Middle frontal gyrus (tissue), 1 donor: ENCODE measurements around the gene STXBP1.
A peak's percentile ranks its signal among the peaks of the same experiment; 100 is the strongest.

Experiments used
- DNase-seq: peaks from one replicate; pipeline ENCODE4 v3.0.0-alpha.2; 2015; ENCODE audit warnings: low spot score; ENCODE audit errors: extremely low spot score

Gene STXBP1

DNA sequence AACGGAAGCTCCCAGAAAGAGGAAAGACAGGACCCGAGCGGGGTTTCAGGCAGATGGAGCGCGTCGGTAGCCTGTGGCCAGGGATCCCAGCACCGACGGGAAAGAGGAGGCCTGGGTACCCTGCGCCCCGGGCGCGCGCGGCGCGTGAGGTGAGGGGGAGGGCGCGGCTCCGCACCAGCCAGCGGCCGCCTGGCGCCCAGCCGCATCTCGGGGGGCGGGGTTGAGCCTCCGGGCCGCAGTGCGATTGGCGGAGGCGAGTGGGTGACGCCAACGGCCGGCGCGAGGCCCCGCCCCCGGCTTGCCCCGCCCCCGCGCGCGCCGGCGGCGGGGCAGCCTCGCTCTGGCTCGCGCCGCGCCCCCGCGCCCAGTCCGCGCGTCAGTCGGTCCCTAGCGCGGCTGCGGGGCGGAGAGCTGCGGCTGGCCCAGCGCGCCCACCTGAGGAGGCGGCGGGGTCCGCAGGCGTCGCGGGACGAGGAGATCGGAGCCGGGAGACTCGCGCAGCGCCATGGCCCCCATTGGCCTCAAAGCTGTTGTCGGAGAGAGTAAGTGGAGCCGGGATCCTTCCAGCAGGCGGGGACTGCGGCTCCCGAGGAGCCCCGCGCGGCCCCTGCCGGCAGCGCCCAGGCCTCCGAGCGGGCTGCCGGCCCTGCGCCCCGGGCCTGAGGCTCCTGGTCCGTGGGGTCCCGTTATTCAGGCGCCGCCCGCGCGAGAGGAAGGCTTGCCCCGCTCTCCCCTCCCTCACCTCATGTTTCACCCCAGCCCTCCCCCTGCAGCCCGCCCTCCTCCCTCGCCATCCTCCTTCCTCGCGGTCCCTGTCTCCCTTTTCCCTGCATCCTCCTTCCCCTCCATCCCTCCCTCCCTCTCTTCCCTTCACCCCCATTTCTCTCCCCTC lies at the start of gene STXBP1:
Gene STXBP1, plus strand, starts transcription at position 379 of the 892 bp plus-strand sequence. Its CDS starts 127 bp downstream, at position 506.
- peak; percentile 82 for DNase-seq

DNA sequence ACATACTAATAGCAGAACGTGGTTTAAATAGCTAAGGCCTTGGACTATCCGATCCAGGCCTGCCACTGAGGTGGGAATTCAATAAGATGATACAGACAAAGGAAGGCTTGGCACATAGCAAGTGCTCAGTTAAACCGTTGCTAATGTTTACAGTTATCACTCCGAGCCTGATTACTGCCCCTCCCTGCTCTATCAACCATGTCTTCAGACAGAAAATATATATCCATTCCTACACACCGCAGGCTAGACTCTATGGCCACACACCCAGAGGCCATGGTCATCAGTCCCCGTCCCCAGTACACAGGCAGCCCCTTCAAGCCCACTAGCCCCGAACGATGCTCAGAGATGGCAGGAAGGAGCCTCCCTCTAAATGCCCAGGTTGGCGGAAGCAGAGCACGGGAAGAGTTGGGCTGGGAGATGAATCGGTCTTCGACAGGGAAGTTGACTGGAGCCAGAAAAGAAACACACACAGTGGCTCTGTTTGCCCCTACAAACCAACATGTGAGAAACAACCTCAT lies 49.7 kb upstream of the STXBP1 start:
- no peak for DNase-seq

DNA sequence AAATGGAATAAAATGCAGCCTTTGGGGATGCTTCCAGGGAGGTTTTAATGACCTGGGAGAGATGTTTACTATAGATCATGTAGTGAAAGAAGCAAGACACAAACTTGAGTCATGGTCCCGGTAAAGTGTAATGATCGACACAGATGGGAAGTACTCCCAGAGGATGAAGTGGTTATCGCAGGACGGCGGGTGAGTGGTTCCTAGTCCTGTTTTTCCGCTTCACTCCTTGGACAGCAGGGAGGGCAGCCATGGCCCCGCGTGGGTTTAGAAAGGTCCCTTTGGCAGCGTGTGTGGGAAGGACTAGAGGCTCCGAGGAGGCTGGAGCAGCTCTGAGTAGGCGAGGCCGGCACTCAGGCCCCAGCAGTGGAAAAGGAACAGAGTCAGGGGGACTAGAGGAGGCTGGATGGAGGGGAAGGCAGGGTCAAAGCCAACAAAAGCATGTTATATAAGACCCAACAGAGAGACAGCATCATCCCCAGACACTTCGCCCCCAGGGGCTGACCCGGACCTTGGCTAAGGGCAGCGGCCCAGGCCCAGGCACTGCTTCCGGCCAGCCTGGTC lies 49.2 kb upstream of the STXBP1 start:
- no peak for DNase-seq

GRCh38 chr9:127563579-127563978 lies 48.5 kb upstream of the STXBP1 start:
- no peak for DNase-seq

- DNase-seq: no peak
Observed at GRCh38 chr9:127565231-127565630, 46.8 kb upstream of the STXBP1 start.

- no peak for DNase-seq
Observed at GRCh38 chr9:127566351-127567001, 45.6 kb upstream of the STXBP1 start.

DNA sequence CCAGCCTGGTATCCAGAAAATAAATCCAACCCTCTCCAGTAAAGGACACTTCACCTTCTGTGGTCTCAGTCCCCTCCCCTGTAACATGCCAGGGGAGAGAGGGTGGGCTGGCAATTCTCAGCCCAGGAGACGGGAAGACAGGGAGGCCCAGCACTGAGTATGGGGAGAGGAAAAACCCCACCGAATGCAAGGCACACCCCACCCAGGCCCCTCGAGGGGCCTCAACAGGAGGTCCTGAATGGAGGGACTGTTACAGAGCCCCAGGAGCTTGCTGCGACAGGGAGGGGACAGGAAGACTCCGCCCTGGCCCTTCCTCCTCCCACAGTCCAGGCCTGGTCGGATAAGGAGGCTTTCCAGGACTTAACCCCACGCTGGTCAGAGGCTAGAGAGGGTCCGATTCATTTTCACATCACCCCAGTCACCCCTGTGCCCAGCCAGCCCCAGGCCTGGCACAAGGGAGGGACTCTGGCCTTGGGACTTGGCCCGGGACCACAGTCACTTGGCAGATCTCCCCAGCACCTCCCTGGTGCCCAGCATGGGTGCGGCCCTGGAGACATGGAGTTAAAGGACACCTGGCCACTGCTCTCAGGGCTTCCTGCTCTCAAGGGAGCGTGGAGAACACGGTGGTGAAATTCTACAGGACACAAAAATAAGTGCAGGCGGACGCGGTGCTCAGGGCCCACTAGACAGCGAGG lies 44.9 kb upstream of the STXBP1 start:
- DNase-seq: no peak

- no peak for DNase-seq
Observed at GRCh38 chr9:127567730-127568617, 44.1 kb upstream of the STXBP1 start.

DNA sequence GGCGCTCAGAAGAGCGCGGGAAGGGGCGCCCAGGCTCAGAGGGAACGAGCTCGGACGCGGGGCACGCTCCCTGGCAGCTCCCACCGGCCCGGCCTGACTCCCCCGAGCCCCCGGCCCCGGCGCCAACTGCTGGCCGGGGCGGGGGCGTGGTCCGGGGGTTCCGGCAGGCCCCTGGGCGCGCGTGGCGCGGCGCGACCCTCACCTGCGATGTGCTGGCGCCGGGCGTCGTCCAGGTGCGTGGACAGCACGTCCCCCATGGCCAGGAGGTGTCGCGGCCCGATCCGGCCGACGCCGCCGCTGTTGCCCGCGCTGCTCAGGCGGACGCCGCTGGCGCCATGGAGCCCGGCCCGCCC lies 43.5 kb upstream of the STXBP1 start:
- DNase-seq: no peak

- DNase-seq: no peak
Observed at GRCh38 chr9:127568971-127569885, 42.8 kb upstream of the STXBP1 start.

- no peak for DNase-seq
Observed at GRCh38 chr9:127569886-127570401, 42.1 kb upstream of the STXBP1 start.

DNA sequence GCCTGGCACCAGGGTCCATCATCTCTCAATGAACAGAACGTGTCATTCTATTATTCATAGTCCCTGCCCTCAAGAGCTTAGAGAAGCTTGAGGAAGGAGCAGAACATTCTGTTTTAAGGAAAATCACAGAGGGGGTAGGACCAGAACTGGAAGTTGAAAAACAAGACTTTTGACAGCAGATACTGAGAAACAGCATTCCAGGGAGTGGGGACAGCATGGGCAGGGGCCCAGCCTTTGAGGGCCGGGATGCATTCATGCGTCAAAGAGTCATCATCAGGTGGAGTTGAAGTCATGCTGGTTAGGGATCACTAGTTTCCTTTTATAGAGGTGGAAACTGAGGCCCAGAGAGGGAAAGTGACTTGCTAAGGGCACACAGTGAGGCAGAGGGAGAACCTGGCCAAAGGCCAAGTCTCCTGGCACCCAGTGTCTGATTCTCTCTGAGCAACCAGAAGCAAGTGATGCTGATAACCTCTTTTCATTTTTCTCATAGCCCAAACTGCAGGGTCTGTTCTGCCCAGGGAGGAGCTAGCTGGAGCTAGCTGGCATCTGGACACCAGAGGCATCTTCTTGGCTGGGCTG lies 41.5 kb upstream of the STXBP1 start:
- no peak for DNase-seq

- no peak for DNase-seq
Observed at GRCh38 chr9:127571971-127572370, 40.1 kb upstream of the STXBP1 start.

GRCh38 chr9:127572961-127573721 lies 38.9 kb upstream of the STXBP1 start:
- DNase-seq: no peak

DNA sequence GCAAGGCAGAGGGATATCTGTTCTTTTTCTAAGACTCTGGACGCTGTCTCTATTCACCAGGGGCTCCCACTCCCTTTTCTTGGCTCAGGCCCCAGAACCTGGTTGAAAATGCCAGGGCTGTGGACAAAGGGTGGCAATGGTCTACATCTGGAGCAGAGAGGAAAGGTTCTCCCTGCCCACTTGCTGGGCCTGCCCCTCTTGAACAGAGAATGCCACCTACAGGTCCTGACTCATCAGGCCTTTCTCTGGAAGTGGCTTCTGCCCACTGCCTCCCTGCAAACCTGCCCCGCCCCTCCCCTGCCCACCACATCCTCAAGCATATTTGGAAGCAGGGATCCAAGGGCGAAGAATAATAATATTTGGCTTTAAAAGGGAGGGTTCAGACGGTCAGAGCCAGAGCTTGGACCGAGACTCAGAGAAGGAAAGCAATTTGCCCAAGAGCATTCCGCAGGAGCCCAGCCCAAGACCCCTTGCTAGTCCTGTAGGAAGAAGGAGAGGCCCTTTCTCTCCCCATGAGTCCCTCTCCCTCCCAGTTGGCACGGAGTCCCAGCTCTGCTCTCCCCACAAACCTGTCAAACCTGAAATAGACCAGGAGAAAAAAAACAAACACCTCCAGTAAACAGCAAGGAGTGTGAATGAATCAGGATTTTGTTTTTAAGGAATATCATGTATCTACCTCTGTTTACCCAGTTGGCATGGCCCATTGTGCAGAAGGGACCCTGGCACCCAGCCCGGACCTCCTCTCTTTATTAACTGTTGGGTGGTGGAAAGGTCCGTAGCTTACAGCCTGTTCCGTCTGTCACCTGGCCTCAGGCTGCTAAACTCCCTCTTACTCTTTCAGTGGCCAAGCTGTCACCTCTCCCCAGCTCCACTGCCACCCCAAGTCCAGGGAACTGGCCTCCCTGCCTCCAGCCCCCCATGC lies 37.7 kb upstream of the STXBP1 start:
- DNase-seq: no peak

- DNase-seq: no peak
Observed at GRCh38 chr9:127575875-127576778, 36.0 kb upstream of the STXBP1 start.
